B cell (primary cell): Measurements from ENCODE around the gene PRKACG.

Experiments
- CTCF ChIP-seq: fragments of 200-600 bp; IDR thresholded peaks from one replicate; pipeline ENCODE4 v1.8.0; 2022; ENCODE audit warnings: antibody characterized with exemption, mild to moderate bottlenecking
- EZH2 ChIP-seq: IDR thresholded peaks from 2 replicates; pipeline ENCODE4 v1.6.1; 2012; ENCODE audit warnings: borderline replicate concordance, low read depth, mild to moderate bottlenecking, moderate library complexity, low read length; ENCODE audit not compliant: insufficient read depth, poor library complexity, severe bottlenecking

- TF ChIP-seq CTCF, result no peak
- no peak for TF ChIP-seq EZH2
Observed at GRCh38 chr9:68969538-68969937, 44.4 kb downstream of the PRKACG start.
